ENCODE measurements around the gene SERPINA4. TPM values are rescaled to one million over a fixed set of nuclear protein-coding genes. Genes with fewer than 3 reads are reported as not detected.

Gene SERPINA4
- total RNA-seq, 1 experiment from 2014 or later, result 0.17 TPM

DNA sequence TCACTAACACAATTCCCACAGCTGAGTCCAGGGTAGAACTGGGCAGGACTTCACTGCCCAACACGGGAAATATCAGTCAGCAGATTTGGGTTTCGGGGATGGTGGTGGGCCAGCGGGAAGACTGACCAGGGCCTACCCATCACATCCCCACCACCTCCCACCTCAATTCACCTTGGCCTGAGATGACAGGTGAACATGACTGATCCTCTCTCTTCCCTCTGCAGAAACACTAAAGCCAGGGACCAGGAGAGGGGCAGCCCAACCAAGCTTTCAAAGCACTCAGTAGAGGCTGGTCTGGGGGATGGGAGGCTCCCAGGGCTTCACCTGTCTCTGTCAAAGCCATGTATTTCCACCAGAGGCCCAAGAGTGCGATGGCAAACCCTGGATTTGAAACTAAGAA lies 22.3 kb downstream of the SERPINA4 start:
- no peak overlapping the region for H3K27ac ChIP-seq (ENCODE audit: low read depth, low read length)
- ChIA-PET RAD21 (ENCODE audit: low non-redundant PET in 1 of 2, low total read pairs in 2 of 2, uncharacterized antibody in 2 of 2, unreplicated experiment in 2 of 2) (no interaction called here), CTCF (no interaction called here), POLR2A (interaction anchor here (2.3 kb wide), 1 partner anchor 16 kb away, joined by 5 read pairs; no protein-coding TSS in a partner anchor)
- TF ChIP-seq SIN3A (IDR thresholded peaks at IDR 0.05; ENCODE audit: low read depth), result no peak
- no peak for TF ChIP-seq RAD21 (IDR thresholded peaks at IDR 0.05; ENCODE audit: low read depth)
- TF ChIP-seq EZH2phosphoT487 (IDR thresholded peaks at IDR 0.05; ENCODE audit: borderline replicate concordance), result no peak
- TF ChIP-seq, protein P1, sequence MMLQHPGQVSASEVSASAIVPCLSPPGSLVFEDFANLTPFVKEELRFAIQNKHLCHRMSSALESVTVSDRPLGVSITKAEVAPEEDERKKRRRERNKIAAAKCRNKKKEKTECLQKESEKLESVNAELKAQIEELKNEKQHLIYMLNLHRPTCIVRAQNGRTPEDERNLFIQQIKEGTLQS (IDR thresholded peaks at IDR 0.05), result no peak
- no peak for TF ChIP-seq ZNF274 (IDR thresholded peaks at IDR 0.05; ENCODE audit: low read depth, low read length)
- no peak for TF ChIP-seq EZH2 (IDR thresholded peaks at IDR 0.05)
- no peak for TF ChIP-seq ZFX (IDR thresholded peaks at IDR 0.05)
- no peak for TF ChIP-seq JUND (IDR thresholded peaks at IDR 0.05)
- TF ChIP-seq SRF (IDR thresholded peaks at IDR 0.05; ENCODE audit: low read depth), result no peak
- TF ChIP-seq, protein P2, sequence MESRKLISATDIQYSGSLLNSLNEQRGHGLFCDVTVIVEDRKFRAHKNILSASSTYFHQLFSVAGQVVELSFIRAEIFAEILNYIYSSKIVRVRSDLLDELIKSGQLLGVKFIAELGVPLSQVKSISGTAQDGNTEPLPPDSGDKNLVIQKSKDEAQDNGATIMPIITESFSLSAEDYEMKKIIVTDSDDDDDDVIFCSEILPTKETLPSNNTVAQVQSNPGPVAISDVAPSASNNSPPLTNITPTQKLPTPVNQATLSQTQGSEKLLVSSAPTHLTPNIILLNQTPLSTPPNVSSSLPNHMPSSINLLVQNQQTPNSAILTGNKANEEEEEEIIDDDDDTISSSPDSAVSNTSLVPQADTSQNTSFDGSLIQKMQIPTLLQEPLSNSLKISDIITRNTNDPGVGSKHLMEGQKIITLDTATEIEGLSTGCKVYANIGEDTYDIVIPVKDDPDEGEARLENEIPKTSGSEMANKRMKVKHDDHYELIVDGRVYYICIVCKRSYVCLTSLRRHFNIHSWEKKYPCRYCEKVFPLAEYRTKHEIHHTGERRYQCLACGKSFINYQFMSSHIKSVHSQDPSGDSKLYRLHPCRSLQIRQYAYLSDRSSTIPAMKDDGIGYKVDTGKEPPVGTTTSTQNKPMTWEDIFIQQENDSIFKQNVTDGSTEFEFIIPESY (IDR thresholded peaks at IDR 0.05; ENCODE audit: extremely low read depth, insufficient replicate concordance, low read length), result no peak
- TF ChIP-seq ELF1 (IDR thresholded peaks at IDR 0.05; ENCODE audit: borderline replicate concordance, low read depth), result no peak
- TF ChIP-seq, protein P3, sequence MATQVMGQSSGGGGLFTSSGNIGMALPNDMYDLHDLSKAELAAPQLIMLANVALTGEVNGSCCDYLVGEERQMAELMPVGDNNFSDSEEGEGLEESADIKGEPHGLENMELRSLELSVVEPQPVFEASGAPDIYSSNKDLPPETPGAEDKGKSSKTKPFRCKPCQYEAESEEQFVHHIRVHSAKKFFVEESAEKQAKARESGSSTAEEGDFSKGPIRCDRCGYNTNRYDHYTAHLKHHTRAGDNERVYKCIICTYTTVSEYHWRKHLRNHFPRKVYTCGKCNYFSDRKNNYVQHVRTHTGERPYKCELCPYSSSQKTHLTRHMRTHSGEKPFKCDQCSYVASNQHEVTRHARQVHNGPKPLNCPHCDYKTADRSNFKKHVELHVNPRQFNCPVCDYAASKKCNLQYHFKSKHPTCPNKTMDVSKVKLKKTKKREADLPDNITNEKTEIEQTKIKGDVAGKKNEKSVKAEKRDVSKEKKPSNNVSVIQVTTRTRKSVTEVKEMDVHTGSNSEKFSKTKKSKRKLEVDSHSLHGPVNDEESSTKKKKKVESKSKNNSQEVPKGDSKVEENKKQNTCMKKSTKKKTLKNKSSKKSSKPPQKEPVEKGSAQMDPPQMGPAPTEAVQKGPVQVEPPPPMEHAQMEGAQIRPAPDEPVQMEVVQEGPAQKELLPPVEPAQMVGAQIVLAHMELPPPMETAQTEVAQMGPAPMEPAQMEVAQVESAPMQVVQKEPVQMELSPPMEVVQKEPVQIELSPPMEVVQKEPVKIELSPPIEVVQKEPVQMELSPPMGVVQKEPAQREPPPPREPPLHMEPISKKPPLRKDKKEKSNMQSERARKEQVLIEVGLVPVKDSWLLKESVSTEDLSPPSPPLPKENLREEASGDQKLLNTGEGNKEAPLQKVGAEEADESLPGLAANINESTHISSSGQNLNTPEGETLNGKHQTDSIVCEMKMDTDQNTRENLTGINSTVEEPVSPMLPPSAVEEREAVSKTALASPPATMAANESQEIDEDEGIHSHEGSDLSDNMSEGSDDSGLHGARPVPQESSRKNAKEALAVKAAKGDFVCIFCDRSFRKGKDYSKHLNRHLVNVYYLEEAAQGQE (IDR thresholded peaks at IDR 0.05; ENCODE audit: low read depth), result no peak
- no peak for TF ChIP-seq MAX (IDR thresholded peaks at IDR 0.05)
- no peak overlapping the region for H3K9ac ChIP-seq (ENCODE audit: low read length)
- no peak overlapping the region for H2AFZ ChIP-seq (ENCODE audit: low read depth, low read length, poor library complexity, severe bottlenecking)
- H3K4me3 ChIP-seq (replicated peaks in 1 of 2; ENCODE audit: low read depth in 1 of 2, low read length in 2 of 2), result no peak overlapping the region
- no peaks in the 10 kb centered on the region for H3K27me3 ChIP-seq (ENCODE audit: insufficient read depth, low read length)
- ATAC-seq (no peak), DNase-seq (ENCODE audit: low read depth, low spot score) (no peak)
- no peaks in the 10 kb centered on the region for H3K36me3 ChIP-seq (ENCODE audit: control insufficient read depth in 1 of 2, insufficient read depth in 2 of 2, low read length in 2 of 2)
- H3K79me2 ChIP-seq (ENCODE audit: insufficient read depth, low read length), result no peaks in the 10 kb centered on the region
- no TSS peak for BruUV-seq (replicated peaks)
- no peaks in the 10 kb centered on the region for H4K20me1 ChIP-seq (ENCODE audit: insufficient read depth)
- intact Hi-C loops (cut with micrococcal nuclease), result no loop called here
- peaks cover 0 to 11% of the 10 kb centered on the region in 2 experiments; a peak in 3 of 4 replicates for H3K4me1 ChIP-seq (ENCODE audit: control insufficient read depth in 1 of 2, insufficient read depth in 2 of 2, low read length in 2 of 2)
- H3K9me3 ChIP-seq (ENCODE audit: control insufficient read depth in 1 of 2, insufficient read depth in 1 of 2, low read depth in 1 of 2, low read length in 2 of 2), result no peaks in the 10 kb centered on the region
- H3K9me2 ChIP-seq (ENCODE audit: insufficient read depth), result no peaks in the 10 kb centered on the region
- no peak overlapping the region for H3K4me2 ChIP-seq (ENCODE audit: low read length)

All from HCT116 (cell line).